HG03565 (cell line): ENCODE measurements around the gene EIF3K.
"Not testable (repeated sequence)": the region's sequence is repeated elsewhere in the genome, so short reads cannot be mapped to it uniquely, and the experiment has no call there.

Experiments used
- ATAC-seq: cut with Tn5 transposase; IDR thresholded peaks from one replicate; pipeline ENCODE4 v1.9.1; 2021; ENCODE audit warnings: mild to moderate bottlenecking, moderate library complexity; ENCODE audit not compliant: unreplicated experiment

The EIF3K gene

GRCh38 chr19:38617764-38618589, 1.0 kb upstream of the EIF3K start, which contains the start of gene MAP4K1:
Gene MAP4K1 (minus strand): TSS chr19:38617953. CDS start chr19:38617895, 58 bp downstream.
- ATAC-seq, result peak; percentile 31

GRCh38 chr19:38619361-38620174, 580 bp downstream of the EIF3K start:
- no peak for ATAC-seq

- no peak for ATAC-seq
Observed at GRCh38 chr19:38624822-38625221, 5.8 kb downstream of the EIF3K start.

- no peak for ATAC-seq
Observed at GRCh38 chr19:38626401-38626800, 7.4 kb downstream of the EIF3K start.

- ATAC-seq, result no peak
Observed at GRCh38 chr19:38629568-38629967, 10.6 kb downstream of the EIF3K start.

GRCh38 chr19:38631301-38631700, 12.3 kb downstream of the EIF3K start:
- not testable (repeated sequence) for ATAC-seq

- not testable (repeated sequence) for ATAC-seq
Observed at GRCh38 chr19:38631811-38632475, 13.0 kb downstream of the EIF3K start.

GRCh38 chr19:38632476-38633213, 13.7 kb downstream of the EIF3K start:
- ATAC-seq, result no peak

- no peak for ATAC-seq
Observed at GRCh38 chr19:38634757-38635482, 15.9 kb downstream of the EIF3K start.

GRCh38 chr19:38635483-38636399, 16.8 kb downstream of the EIF3K start:
- ATAC-seq, result no peak

GRCh38 chr19:38638461-38638860, 19.5 kb downstream of the EIF3K start:
- no peak for ATAC-seq

- ATAC-seq, result no peak
Observed at GRCh38 chr19:38639679-38640078, 20.7 kb downstream of the EIF3K start.

- no peak for ATAC-seq
Observed at GRCh38 chr19:38640368-38640767, 21.4 kb downstream of the EIF3K start.

- no peak for ATAC-seq
Observed at GRCh38 chr19:38642176-38642575, 23.2 kb downstream of the EIF3K start.

GRCh38 chr19:38644719-38645118, 25.7 kb downstream of the EIF3K start:
- ATAC-seq, result no peak

- peak; percentile 84 for ATAC-seq
Observed at GRCh38 chr19:38647368-38647965, 28.5 kb downstream of the EIF3K start, which contains the start of gene ACTN4. Gene ACTN4 (plus strand): TSS chr19:38647649. CDS start chr19:38647746, 97 bp downstream.

- ATAC-seq, result no peak
Observed at GRCh38 chr19:38647966-38648768, 29.2 kb downstream of the EIF3K start.
